H9 (cell line): ENCODE measurements around the gene SLC7A14. TPM values are rescaled to one million over a fixed set of nuclear protein-coding genes. Genes with fewer than 3 reads are reported as not detected.

ENCODE experiments used
- DNase-seq: peaks from one replicate; pipeline ENCODE4 v3.0.0-alpha.2; 2017
- H2AFZ ChIP-seq: one replicate; pipeline ENCODE4 v1.6.1; 2013; ENCODE audit warnings: mild to moderate bottlenecking, low read length, control low read depth, moderate library complexity
- H2AK5ac ChIP-seq: 2 replicates; pipeline ENCODE4 v1.6.1; 2013; ENCODE audit warnings: low read length, control low read depth, mixed read lengths; ENCODE audit not compliant: insufficient read length
- H2BK120ac ChIP-seq: one replicate; pipeline ENCODE4 v1.6.1; 2013; ENCODE audit warnings: low read depth, mild to moderate bottlenecking, low read length, control low read depth, inconsistent platforms; ENCODE audit not compliant: poor library complexity, severe bottlenecking
- H2BK12ac ChIP-seq: 2 replicates; pipeline ENCODE4 v1.6.1; 2013; ENCODE audit warnings: low read length, control low read depth, mixed read lengths, low read depth; ENCODE audit not compliant: insufficient read length
- H2BK15ac ChIP-seq: 2 replicates; pipeline ENCODE4 v1.6.1; 2013; ENCODE audit warnings: low read depth, low read length, control low read depth
- H2BK20ac ChIP-seq: one replicate; pipeline ENCODE4 v1.6.1; 2013; ENCODE audit warnings: low read depth, mild to moderate bottlenecking, low read length, control low read depth, inconsistent platforms; ENCODE audit not compliant: poor library complexity, severe bottlenecking
- H2BK5ac ChIP-seq: 2 replicates; pipeline ENCODE4 v1.6.1; 2013; ENCODE audit warnings: low read length, control low read depth, mixed read lengths; ENCODE audit not compliant: insufficient read length
- H3K14ac ChIP-seq: 2 replicates; pipeline ENCODE4 v1.6.1; 2013; ENCODE audit warnings: low read length, control low read depth; ENCODE audit not compliant: insufficient read depth
- H3K18ac ChIP-seq: 2 replicates; pipeline ENCODE4 v1.6.1; 2013; ENCODE audit warnings: low read depth, mild to moderate bottlenecking, mixed read lengths, low read length, control low read depth; ENCODE audit not compliant: insufficient read length
- H3K23ac ChIP-seq: 2 replicates; pipeline ENCODE4 v1.6.1; 2013; ENCODE audit warnings: low read length, control low read depth, mixed read lengths, low read depth; ENCODE audit not compliant: insufficient read length
- H3K23me2 ChIP-seq: 2 replicates; pipeline ENCODE4 v1.6.1; 2013; ENCODE audit warnings: low read depth, mild to moderate bottlenecking, mixed read lengths, low read length, control low read depth; ENCODE audit not compliant: insufficient read length, poor library complexity, severe bottlenecking
- H3K27ac ChIP-seq: 2 replicates; pipeline ENCODE4 v1.5.1; 2013; ENCODE audit warnings: low read length, control low read depth, mixed read lengths, low read depth; ENCODE audit not compliant: insufficient read length
- H3K27me3 ChIP-seq: 2 replicates; pipeline ENCODE4 v1.6.1; 2013; ENCODE audit warnings: low read length, control low read depth, inconsistent platforms; ENCODE audit not compliant: insufficient read depth
- H3K4ac ChIP-seq: 2 replicates; pipeline ENCODE4 v1.6.1; 2013; ENCODE audit warnings: low read depth, mild to moderate bottlenecking, control low read depth, inconsistent platforms, low read length, moderate library complexity
- H3K4me1 ChIP-seq: 2 replicates; pipeline ENCODE4 v1.6.1; 2013; ENCODE audit warnings: low read length, control low read depth, inconsistent platforms; ENCODE audit not compliant: insufficient read depth
- H3K4me2 ChIP-seq: 2 replicates; pipeline ENCODE4 v1.6.1; 2013; ENCODE audit warnings: low read length, control low read depth, mixed read lengths; ENCODE audit not compliant: insufficient read length, insufficient read depth
- H3K56ac ChIP-seq: 2 replicates; pipeline ENCODE4 v1.6.1; 2013; ENCODE audit warnings: low read depth, mild to moderate bottlenecking, mixed read lengths, low read length, control low read depth; ENCODE audit not compliant: insufficient read length
- H3K79me1 ChIP-seq: 2 replicates; pipeline ENCODE4 v1.6.1; 2013; ENCODE audit warnings: low read depth, mild to moderate bottlenecking, moderate library complexity, low read length, control low read depth, inconsistent platforms; ENCODE audit not compliant: insufficient read depth, poor library complexity, severe bottlenecking
- H3K79me2 ChIP-seq: 2 replicates; pipeline ENCODE4 v1.6.1; 2013; ENCODE audit warnings: low read length, control low read depth, inconsistent platforms; ENCODE audit not compliant: insufficient read depth
- H3K9ac ChIP-seq: 2 replicates; pipeline ENCODE4 v1.6.1; 2013; ENCODE audit warnings: low read length, control low read depth, mixed read lengths; ENCODE audit not compliant: insufficient read length; ENCODE audit errors: extremely low read depth
- H3K9me3 ChIP-seq: one replicate; pipeline ENCODE4 v1.6.1; 2013; ENCODE audit warnings: low read depth, low read length, inconsistent platforms; ENCODE audit not compliant: control insufficient read depth
- H3T11ph ChIP-seq: one replicate; pipeline ENCODE4 v1.6.1; 2013; ENCODE audit warnings: mild to moderate bottlenecking, low read length, control low read depth, inconsistent platforms
- H4K20me1 ChIP-seq: one replicate; pipeline ENCODE4 v1.6.1; 2013; ENCODE audit not compliant: control insufficient read depth, insufficient read length, insufficient read depth
- H4K5ac ChIP-seq: 2 replicates; pipeline ENCODE4 v1.6.1; 2013; ENCODE audit warnings: low read depth, mild to moderate bottlenecking, mixed read lengths, low read length, control low read depth; ENCODE audit not compliant: insufficient read length
- H4K8ac ChIP-seq: replicated peaks from 2 replicates; pipeline ENCODE4 v1.6.1; 2013; ENCODE audit warnings: low read length, control low read depth, mixed read lengths, low read depth; ENCODE audit not compliant: insufficient read length
- H4K91ac ChIP-seq: 2 replicates; pipeline ENCODE4 v1.6.1; 2013; ENCODE audit warnings: low read depth, mild to moderate bottlenecking, moderate library complexity, mixed read lengths, low read length, control low read depth; ENCODE audit not compliant: insufficient read length
- H3K27ac Mint-ChIP-seq, 3 experiments: 2 replicates in 2 of 3; 3 replicates in 1 of 3; pipeline ENCODE4 v1.8.0; 2020 to 2021; ENCODE audit warnings: mixed read lengths in 3 of 3, mild to moderate bottlenecking in 1 of 3, moderate library complexity in 1 of 3
- H3K27me3 Mint-ChIP-seq: 2 replicates; pipeline ENCODE4 v1.8.0; 2021; ENCODE audit warnings: low read depth, mild to moderate bottlenecking, moderate library complexity, mixed read lengths
- H3K36me3 Mint-ChIP-seq, 3 experiments: 2 replicates in 2 of 3; 3 replicates in 1 of 3; pipeline ENCODE4 v1.8.0; 2020 to 2021; ENCODE audit warnings: low read depth in 3 of 3, mixed read lengths in 3 of 3; ENCODE audit not compliant: insufficient read depth in 1 of 3
- H3K4me1 Mint-ChIP-seq, 2 experiments: 2 replicates each; pipeline ENCODE4 v1.8.0; 2020; ENCODE audit warnings: mixed read lengths in 2 of 2
- H3K4me3 Mint-ChIP-seq, 2 experiments: 2 replicates in 1 of 2; 3 replicates in 1 of 2; pipeline ENCODE4 v1.8.0; 2020 to 2021; ENCODE audit warnings: mild to moderate bottlenecking in 2 of 2, mixed read lengths in 2 of 2, moderate library complexity in 1 of 2
- H3K9me3 Mint-ChIP-seq, 2 experiments: 2 replicates in 1 of 2; 3 replicates in 1 of 2; pipeline ENCODE4 v1.8.0; 2020; ENCODE audit warnings: mild to moderate bottlenecking in 2 of 2, mixed read lengths in 2 of 2, moderate library complexity in 1 of 2
- WGBS: extraction: QIAGEN DNeasy Blood & Tissue Kit; methylation state at CpG from one replicate; pipeline ENCODE4 v1.1.7; 2013; ENCODE audit warnings: missing lambda C conversion rate, low lambda C conversion rate, mixed read lengths; ENCODE audit not compliant: insufficient read length; ENCODE audit errors: extremely low coverage; 5-methylcytosine and 5-hydroxymethylcytosine counted together
- total RNA-seq: library from RNA; stranded (reverse); gene quantifications from 2 replicates; pipeline ENCODE4 v1.2.1, GENCODE V29; 2021
- TF ChIP-seq, protein P1 (sequence below): fragments of 200-600 bp; sonication (generic); conservative IDR thresholded peaks from 3 replicates; pipeline ENCODE4 v1.8.0; 2021; ENCODE audit warnings: antibody characterized with exemption, mild to moderate bottlenecking

The SLC7A14 gene
- total RNA-seq, 1 experiment from 2014 or later, result 0.42 TPM

DNA sequence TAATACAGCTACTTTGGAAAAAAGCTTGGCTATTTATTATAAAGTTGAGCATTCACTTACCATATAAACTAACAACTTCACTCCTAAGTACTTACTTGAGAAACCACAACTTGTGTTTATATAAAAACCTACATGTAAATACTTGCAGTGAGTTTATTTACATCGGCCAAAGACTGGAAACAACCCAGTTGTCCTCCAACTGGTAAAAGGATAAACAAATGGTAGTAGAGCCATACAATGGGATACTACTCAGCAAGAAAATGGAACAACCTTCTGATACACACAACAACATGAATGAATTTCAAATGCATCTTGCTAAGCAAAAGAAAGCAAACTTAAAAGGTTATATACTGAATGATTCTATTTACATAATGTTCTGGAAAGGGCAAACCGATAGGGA, 63.7 kb downstream of the SLC7A14 start:
- H3K27me3 Mint-ChIP-seq, result no peaks in the 10 kb centered on the region
- Histone ChIP-seq H4K20me1 (no peaks in the 10 kb centered on the region), H4K8ac (no peak overlapping the region), H2BK5ac (no peak overlapping the region), H2AFZ (no peak overlapping the region), H3K4me2 (no peak overlapping the region), H2AK5ac (no peak overlapping the region), H4K5ac (no peak overlapping the region), H3K9me3 (no peaks in the 10 kb centered on the region), H3K14ac (no peak overlapping the region), H2BK20ac (no peak overlapping the region), H2BK15ac (no peak overlapping the region), H2BK120ac (no peak overlapping the region), H3K27me3 (no peaks in the 10 kb centered on the region), H3K79me1 (no peaks in the 10 kb centered on the region), H3K79me2 (no peaks in the 10 kb centered on the region), H3K23ac (no peak overlapping the region), H3K56ac (no peak overlapping the region), H4K91ac (no peak overlapping the region), H3K4ac (no peak overlapping the region), H3K9ac (no peak overlapping the region), H3K27ac (no peak overlapping the region), H3K18ac (no peak overlapping the region), H3K4me1 (no peaks in the 10 kb centered on the region; the same call in 1 of the 2 replicates), H3T11ph (no peak overlapping the region), H2BK12ac (no peak overlapping the region), H3K23me2 (no peaks in the 10 kb centered on the region)
- WGBS, result no CpG with 5 or more reads among the region's 2 CpGs
- 0 out of 4 replicates have a peak, but pooled peaks cover 0 to 2% of the 10 kb centered on the region in 2 experiments for H3K4me1 Mint-ChIP-seq
- DNase-seq, result no peak
- no peaks in the 10 kb centered on the region for H3K9me3 Mint-ChIP-seq
- H3K27ac Mint-ChIP-seq, result no peak overlapping the region
- no peaks in the 10 kb centered on the region for H3K36me3 Mint-ChIP-seq
- TF ChIP-seq, protein P1, sequence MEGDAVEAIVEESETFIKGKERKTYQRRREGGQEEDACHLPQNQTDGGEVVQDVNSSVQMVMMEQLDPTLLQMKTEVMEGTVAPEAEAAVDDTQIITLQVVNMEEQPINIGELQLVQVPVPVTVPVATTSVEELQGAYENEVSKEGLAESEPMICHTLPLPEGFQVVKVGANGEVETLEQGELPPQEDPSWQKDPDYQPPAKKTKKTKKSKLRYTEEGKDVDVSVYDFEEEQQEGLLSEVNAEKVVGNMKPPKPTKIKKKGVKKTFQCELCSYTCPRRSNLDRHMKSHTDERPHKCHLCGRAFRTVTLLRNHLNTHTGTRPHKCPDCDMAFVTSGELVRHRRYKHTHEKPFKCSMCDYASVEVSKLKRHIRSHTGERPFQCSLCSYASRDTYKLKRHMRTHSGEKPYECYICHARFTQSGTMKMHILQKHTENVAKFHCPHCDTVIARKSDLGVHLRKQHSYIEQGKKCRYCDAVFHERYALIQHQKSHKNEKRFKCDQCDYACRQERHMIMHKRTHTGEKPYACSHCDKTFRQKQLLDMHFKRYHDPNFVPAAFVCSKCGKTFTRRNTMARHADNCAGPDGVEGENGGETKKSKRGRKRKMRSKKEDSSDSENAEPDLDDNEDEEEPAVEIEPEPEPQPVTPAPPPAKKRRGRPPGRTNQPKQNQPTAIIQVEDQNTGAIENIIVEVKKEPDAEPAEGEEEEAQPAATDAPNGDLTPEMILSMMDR, result no peak
- no peak overlapping the region for H3K4me3 Mint-ChIP-seq
